GM18520 (cell line): ENCODE data around the gene GON7.
"Not testable (repeated sequence)": the region's sequence is repeated elsewhere in the genome, so short reads cannot be mapped to it uniquely, and the experiment has no call there.

ENCODE experiments used
- ATAC-seq: cut with Tn5 transposase; IDR thresholded peaks from one replicate; pipeline ENCODE4 v1.9.1; 2021; ENCODE audit not compliant: unreplicated experiment

GON7 gene

DNA sequence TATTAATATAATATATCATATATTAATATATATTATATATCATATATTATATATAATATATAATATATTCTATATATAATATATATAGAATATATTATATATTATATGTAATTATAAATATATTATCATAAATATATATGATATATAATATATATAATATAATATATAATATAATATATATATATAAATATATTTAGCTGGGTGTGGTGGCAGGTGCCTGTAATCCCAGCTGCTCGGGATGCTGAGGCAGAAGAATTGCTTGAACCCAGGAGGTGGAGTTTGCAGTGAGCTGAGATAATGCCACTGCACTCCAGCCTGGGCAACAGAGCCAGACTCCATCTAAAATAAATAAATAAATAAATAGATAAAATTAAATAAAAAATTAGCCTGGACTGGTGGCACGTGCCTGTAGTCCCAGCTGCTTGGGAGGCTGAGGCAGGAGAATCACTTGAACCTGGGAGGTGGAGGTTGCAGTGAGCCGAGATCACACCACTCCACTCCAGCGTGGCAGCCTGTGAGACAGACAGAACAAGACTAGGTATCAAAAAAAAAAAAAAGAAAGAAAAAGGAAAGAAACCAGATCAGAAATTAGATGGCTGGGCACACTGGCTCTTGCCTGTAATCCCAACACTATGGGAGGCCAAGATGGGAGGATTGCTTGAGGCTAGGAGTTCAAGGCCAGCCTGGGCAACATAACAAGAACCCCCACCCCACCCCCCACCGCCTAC lies 47.1 kb downstream of the GON7 start:
- ATAC-seq = not testable (repeated sequence)

- not testable (repeated sequence) for ATAC-seq
Observed at GRCh38 chr14:93158349-93158748, 48.5 kb downstream of the GON7 start.

- ATAC-seq = no peak
Observed at GRCh38 chr14:93156693-93157369, 50.0 kb downstream of the GON7 start.

- ATAC-seq = no peak
Observed at GRCh38 chr14:93155667-93156066, 51.2 kb downstream of the GON7 start.

- no peak for ATAC-seq
Observed at GRCh38 chr14:93153121-93153520, 53.7 kb downstream of the GON7 start.
